MCF 10A (cell line): ENCODE measurements around the gene DNAJB5. TPM values are rescaled to one million over a fixed set of nuclear protein-coding genes. Genes with fewer than 3 reads are reported as not detected.

Experiments used
- BruUV-seq: library from RNA; stranded (reverse); fragments of 400-500 nt; replicated peaks from 2 replicates; lab custom pipeline; 2021; lab: Mats Ljungman, UMichigan
- CTCF ChIA-PET: fragments of 300-600 bp; sonication (Branson Sonifier 250); formaldehyde crosslinking; extraction: SDS; loops from one replicate; lab custom pipeline; 2021; ENCODE audit warnings: antibody characterized with exemption, inconsistent platforms; lab: Yijun Ruan, JAX
- POLR2A ChIA-PET: fragments of 300-600, 350-650 bp; sonication (Branson Sonifier 250); formaldehyde crosslinking; extraction: SDS; loops from one replicate; lab custom pipeline; 2020; ENCODE audit warnings: antibody characterized with exemption, inconsistent platforms; lab: Yijun Ruan, JAX
- DNase-seq: peaks from one replicate; pipeline ENCODE4 v3.0.0-alpha.2; 2018; ENCODE audit not compliant: unreplicated experiment
- H3K27ac Mint-ChIP-seq: one replicate; pipeline ENCODE4 v1.8.0; 2022; ENCODE audit warnings: mild to moderate bottlenecking, low read depth, mixed read lengths; ENCODE audit not compliant: unreplicated experiment
- H3K27me3 Mint-ChIP-seq: one replicate; pipeline ENCODE4 v1.8.0; 2022; ENCODE audit warnings: mixed read lengths; ENCODE audit not compliant: insufficient read depth, unreplicated experiment
- H3K36me3 Mint-ChIP-seq: one replicate; pipeline ENCODE4 v1.8.0; 2022; ENCODE audit warnings: mild to moderate bottlenecking, moderate library complexity, mixed read lengths; ENCODE audit not compliant: insufficient read depth, unreplicated experiment
- H3K4me1 Mint-ChIP-seq: one replicate; pipeline ENCODE4 v1.8.0; 2022; ENCODE audit warnings: mixed read lengths; ENCODE audit not compliant: insufficient read depth, unreplicated experiment
- H3K4me3 Mint-ChIP-seq: one replicate; pipeline ENCODE4 v1.8.0; 2022; ENCODE audit warnings: mild to moderate bottlenecking, moderate library complexity, mixed read lengths; ENCODE audit not compliant: unreplicated experiment
- H3K9me3 Mint-ChIP-seq: one replicate; pipeline ENCODE4 v1.8.0; 2022; ENCODE audit warnings: mixed read lengths; ENCODE audit not compliant: unreplicated experiment
- CTCF ChIP-seq: fragments of 200-600 bp; IDR thresholded peaks from one replicate; pipeline ENCODE4 v1.8.0; 2022; ENCODE audit warnings: antibody characterized with exemption, mild to moderate bottlenecking; ENCODE audit not compliant: unreplicated experiment
- intact Hi-C: fragments of 100-400 bp; cut with micrococcal nuclease; formaldehyde crosslinking; loops from 2 replicates; pipeline ENCODE4 v1.14.1; 2022
- total RNA-seq: library from RNA; stranded (reverse); gene quantifications from 2 replicates; pipeline ENCODE4 v1.2.3, GENCODE V29; 2022

The DNAJB5 gene
- total RNA-seq, 1 experiment from 2014 or later, result 2.2 TPM

GRCh38 chr9:34999576-34999975 is 10.0 kb downstream of the DNAJB5 start:
- ChIA-PET CTCF (no interaction called here), POLR2A (no interaction called here)
- Mint-ChIP-seq H3K4me1 (peaks cover 27% of the 10 kb centered on the region), H3K4me3 (no peak overlapping the region), H3K36me3 (peaks cover 8% of the 10 kb centered on the region), H3K27ac (no peak overlapping the region), H3K9me3 (no peaks in the 10 kb centered on the region), H3K27me3 (no peaks in the 10 kb centered on the region)
- no TSS peak for BruUV-seq
- no peak for DNase-seq
- intact Hi-C loops, result loop anchor here (10.0 kb wide), 1 partner anchor 55 kb away; no protein-coding TSS in a partner anchor
- TF ChIP-seq CTCF, result no peak

- H3K27ac Mint-ChIP-seq, result no peak overlapping the region
- H3K4me3 Mint-ChIP-seq, result no peak overlapping the region
- POLR2A ChIA-PET, result interaction anchor here (0.5 to 1.6 kb wide), 4 partner anchors 10 to 26 kb away, joined by 3 to 5 read pairs (median 3); no protein-coding TSS in a partner anchor
Measured at GRCh38 chr9:35000535-35001284, 11.2 kb downstream of the DNAJB5 start.

GRCh38 chr9:35001285-35001677 is 11.7 kb downstream of the DNAJB5 start:
- CTCF ChIA-PET, result interaction anchor here (0.5 to 2.5 kb wide), 4 partner anchors 11 to 1263 kb away, joined by 3 to 14 read pairs (median 4); no protein-coding TSS in a partner anchor
- Mint-ChIP-seq H3K4me3 (no peak overlapping the region), H3K36me3 (peaks cover 8% of the 10 kb centered on the region), H3K9me3 (no peaks in the 10 kb centered on the region), H3K27me3 (no peaks in the 10 kb centered on the region), H3K4me1 (peaks cover 18% of the 10 kb centered on the region), H3K27ac (no peak overlapping the region)
- no peak for DNase-seq
- TF ChIP-seq CTCF, result no peak
- intact Hi-C loops, result no loop called here
- BruUV-seq, result no TSS peak
- POLR2A ChIA-PET, result interaction anchor here (0.9 to 1.6 kb wide), 3 partner anchors 9 to 25 kb away, joined by 3 to 5 read pairs (median 3); no protein-coding TSS in a partner anchor

More at GRCh38 chr9:35000535-35001284, 11.2 kb downstream of the DNAJB5 start:
- CTCF ChIA-PET, result interaction anchor here (0.7 to 2.5 kb wide), 2 partner anchors 12 to 101 kb away, joined by 4 to 14 read pairs; no protein-coding TSS in a partner anchor
- Mint-ChIP-seq H3K9me3 (no peaks in the 10 kb centered on the region), H3K4me1 (peaks cover 19% of the 10 kb centered on the region), H3K36me3 (peaks cover 8% of the 10 kb centered on the region), H3K27me3 (no peaks in the 10 kb centered on the region)
- intact Hi-C loops, result no loop called here
- peak; percentile 63 for DNase-seq
- BruUV-seq, result no TSS peak
- no peak for TF ChIP-seq CTCF

GRCh38 chr9:35001803-35002502 is 12.4 kb downstream of the DNAJB5 start:
- no peak overlapping the region for H3K4me3 Mint-ChIP-seq
- ChIA-PET POLR2A (interaction anchor here (0.6 to 1.6 kb wide), 3 partner anchors 13 to 538 kb away, joined by 3 to 5 read pairs (median 4); no protein-coding TSS in a partner anchor), CTCF (interaction anchor here (0.5 to 2.5 kb wide), 5 partner anchors 10 to 1264 kb away, joined by 3 to 14 read pairs (median 4); no protein-coding TSS in a partner anchor)
- H3K9me3 Mint-ChIP-seq, result no peaks in the 10 kb centered on the region
- H3K27me3 Mint-ChIP-seq, result no peaks in the 10 kb centered on the region
- H3K36me3 Mint-ChIP-seq, result peaks cover 8% of the 10 kb centered on the region
- no peak for TF ChIP-seq CTCF
- no peak overlapping the region for H3K27ac Mint-ChIP-seq
- peaks cover 18% of the 10 kb centered on the region for H3K4me1 Mint-ChIP-seq
- no TSS peak for BruUV-seq
- intact Hi-C loops, result no loop called here
- peak; percentile 82 for DNase-seq
